SK-N-SH treated with all-trans-retinoic acid at 6 μM for 48 hours (cell line): Measurements from ENCODE around the gene MED4.

ENCODE experiments used
- BACH2 ChIP-seq: fragments of 250-450 bp; sonication (Bioruptor Pico); IDR thresholded peaks from 2 replicates; pipeline ENCODE4 v1.9.0; 2021; ENCODE audit warnings: mild to moderate bottlenecking, borderline replicate concordance
- CSDC2 ChIP-seq: fragments of 250-450 bp; sonication (Bioruptor Pico); IDR thresholded peaks from 2 replicates; pipeline ENCODE4 v1.5.0; 2020; ENCODE audit warnings: mild to moderate bottlenecking, moderate library complexity
- CSRNP3 ChIP-seq: fragments of 250-450 bp; sonication (Bioruptor Pico); IDR thresholded peaks from 2 replicates; pipeline ENCODE4 v1.5.1; 2021; ENCODE audit warnings: mild to moderate bottlenecking, moderate library complexity
- ESRRG ChIP-seq: fragments of 250-450 bp; sonication (Bioruptor Pico); IDR thresholded peaks from 2 replicates; pipeline ENCODE4 v1.6.1; 2021; ENCODE audit warnings: mild to moderate bottlenecking
- ISL1 ChIP-seq: fragments of 250-450 bp; sonication (Bioruptor Pico); IDR thresholded peaks from 2 replicates; pipeline ENCODE4 v2.1.2; 2022; ENCODE audit warnings: mild to moderate bottlenecking, moderate library complexity
- PATZ1 ChIP-seq: fragments of 250-450 bp; sonication (Bioruptor Pico); IDR thresholded peaks from 2 replicates; pipeline ENCODE4 v1.8.0; 2020; ENCODE audit warnings: mild to moderate bottlenecking, moderate library complexity, borderline replicate concordance
- RARB ChIP-seq: fragments of 250-450 bp; sonication (Bioruptor Pico); IDR thresholded peaks from 2 replicates; pipeline ENCODE4 v1.8.0; 2021; ENCODE audit warnings: mild to moderate bottlenecking, moderate library complexity
- TCF4 ChIP-seq: fragments of 250-450 bp; sonication (Bioruptor Pico); IDR thresholded peaks from 2 replicates; pipeline ENCODE4 v1.8.0; 2021; ENCODE audit warnings: mild to moderate bottlenecking, moderate library complexity, borderline replicate concordance
- TSHZ2 ChIP-seq: fragments of 250-450 bp; sonication (Bioruptor Pico); IDR thresholded peaks from 2 replicates; pipeline ENCODE4 v1.5.0; 2020; ENCODE audit warnings: mild to moderate bottlenecking, moderate library complexity
- TF ChIP-seq, protein P1 (sequence below): fragments of 250-450 bp; sonication (Bioruptor Pico); IDR thresholded peaks from 2 replicates; pipeline ENCODE4 v1.5.1; 2020; ENCODE audit warnings: low read depth, mild to moderate bottlenecking, moderate library complexity
- TF ChIP-seq, protein P2 (sequence below): fragments of 250-450 bp; sonication (Bioruptor Pico); IDR thresholded peaks from 2 replicates; pipeline ENCODE4 v1.8.0; 2021; ENCODE audit warnings: low read depth, mild to moderate bottlenecking, moderate library complexity, borderline replicate concordance

GRCh38 chr13:48144413-48145035 is 49.6 kb upstream of the MED4 start:
- no peak for TF ChIP-seq ESRRG (CRISPR knock-in tag)
- TF ChIP-seq BACH2 (CRISPR knock-in tag): no peak
- no peak for TF ChIP-seq PATZ1 (CRISPR knock-in tag)
- no peak for TF ChIP-seq CSRNP3 (CRISPR knock-in tag)
- TF ChIP-seq TSHZ2 (CRISPR knock-in tag): no peak
- TF ChIP-seq, protein P1, sequence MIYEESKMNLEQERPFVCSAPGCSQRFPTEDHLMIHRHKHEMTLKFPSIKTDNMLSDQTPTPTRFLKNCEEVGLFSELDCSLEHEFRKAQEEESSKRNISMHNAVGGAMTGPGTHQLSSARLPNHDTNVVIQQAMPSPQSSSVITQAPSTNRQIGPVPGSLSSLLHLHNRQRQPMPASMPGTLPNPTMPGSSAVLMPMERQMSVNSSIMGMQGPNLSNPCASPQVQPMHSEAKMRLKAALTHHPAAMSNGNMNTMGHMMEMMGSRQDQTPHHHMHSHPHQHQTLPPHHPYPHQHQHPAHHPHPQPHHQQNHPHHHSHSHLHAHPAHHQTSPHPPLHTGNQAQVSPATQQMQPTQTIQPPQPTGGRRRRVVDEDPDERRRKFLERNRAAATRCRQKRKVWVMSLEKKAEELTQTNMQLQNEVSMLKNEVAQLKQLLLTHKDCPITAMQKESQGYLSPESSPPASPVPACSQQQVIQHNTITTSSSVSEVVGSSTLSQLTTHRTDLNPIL (CRISPR knock-in tag): no peak
- no peak for TF ChIP-seq ISL1 (CRISPR knock-in tag)
- no peak for TF ChIP-seq CSDC2 (CRISPR knock-in tag)
- TF ChIP-seq RARB (CRISPR knock-in tag): no peak
- TF ChIP-seq, protein P2, sequence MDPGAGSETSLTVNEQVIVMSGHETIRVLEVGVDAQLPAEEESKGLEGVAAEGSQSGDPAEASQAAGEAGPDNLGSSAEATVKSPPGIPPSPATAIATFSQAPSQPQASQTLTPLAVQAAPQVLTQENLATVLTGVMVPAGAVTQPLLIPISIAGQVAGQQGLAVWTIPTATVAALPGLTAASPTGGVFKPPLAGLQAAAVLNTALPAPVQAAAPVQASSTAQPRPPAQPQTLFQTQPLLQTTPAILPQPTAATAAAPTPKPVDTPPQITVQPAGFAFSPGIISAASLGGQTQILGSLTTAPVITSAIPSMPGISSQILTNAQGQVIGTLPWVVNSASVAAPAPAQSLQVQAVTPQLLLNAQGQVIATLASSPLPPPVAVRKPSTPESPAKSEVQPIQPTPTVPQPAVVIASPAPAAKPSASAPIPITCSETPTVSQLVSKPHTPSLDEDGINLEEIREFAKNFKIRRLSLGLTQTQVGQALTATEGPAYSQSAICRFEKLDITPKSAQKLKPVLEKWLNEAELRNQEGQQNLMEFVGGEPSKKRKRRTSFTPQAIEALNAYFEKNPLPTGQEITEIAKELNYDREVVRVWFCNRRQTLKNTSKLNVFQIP (CRISPR knock-in tag): no peak
- no peak for TF ChIP-seq TCF4 (CRISPR knock-in tag)
